ENCODE data around the gene PEX11G.

DNA sequence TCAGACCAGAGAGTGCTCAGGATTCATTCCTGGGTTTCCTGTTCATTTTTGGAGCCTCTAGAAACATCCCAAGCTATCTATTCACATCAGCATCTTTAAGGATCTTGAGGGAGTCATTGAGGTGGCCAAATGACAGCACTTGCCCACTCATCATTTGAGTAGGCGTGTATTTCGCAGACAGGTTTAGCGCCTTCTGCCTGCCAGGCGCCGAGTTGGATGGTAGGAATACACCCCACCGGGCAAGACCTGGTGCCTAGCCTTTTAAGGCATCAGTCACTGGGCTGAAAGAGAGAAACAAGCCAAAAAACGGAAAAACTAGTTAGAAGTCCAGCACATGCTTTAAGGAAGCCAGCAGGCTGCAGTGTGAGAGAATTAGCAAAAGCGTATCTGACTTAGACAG, 33.8 kb downstream of the PEX11G start:
- TF ChIP-seq, protein P1, sequence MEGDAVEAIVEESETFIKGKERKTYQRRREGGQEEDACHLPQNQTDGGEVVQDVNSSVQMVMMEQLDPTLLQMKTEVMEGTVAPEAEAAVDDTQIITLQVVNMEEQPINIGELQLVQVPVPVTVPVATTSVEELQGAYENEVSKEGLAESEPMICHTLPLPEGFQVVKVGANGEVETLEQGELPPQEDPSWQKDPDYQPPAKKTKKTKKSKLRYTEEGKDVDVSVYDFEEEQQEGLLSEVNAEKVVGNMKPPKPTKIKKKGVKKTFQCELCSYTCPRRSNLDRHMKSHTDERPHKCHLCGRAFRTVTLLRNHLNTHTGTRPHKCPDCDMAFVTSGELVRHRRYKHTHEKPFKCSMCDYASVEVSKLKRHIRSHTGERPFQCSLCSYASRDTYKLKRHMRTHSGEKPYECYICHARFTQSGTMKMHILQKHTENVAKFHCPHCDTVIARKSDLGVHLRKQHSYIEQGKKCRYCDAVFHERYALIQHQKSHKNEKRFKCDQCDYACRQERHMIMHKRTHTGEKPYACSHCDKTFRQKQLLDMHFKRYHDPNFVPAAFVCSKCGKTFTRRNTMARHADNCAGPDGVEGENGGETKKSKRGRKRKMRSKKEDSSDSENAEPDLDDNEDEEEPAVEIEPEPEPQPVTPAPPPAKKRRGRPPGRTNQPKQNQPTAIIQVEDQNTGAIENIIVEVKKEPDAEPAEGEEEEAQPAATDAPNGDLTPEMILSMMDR (IDR thresholded peaks at IDR 0.05; ENCODE audit: insufficient read depth, low read length): no peak
- TF ChIP-seq SPI1 (IDR thresholded peaks at IDR 0.05; ENCODE audit: borderline replicate concordance, low read depth) (no peak), POLR2AphosphoS5 (IDR thresholded peaks at IDR 0.05; ENCODE audit: low read depth) (no peak)
